ENCODE data around the gene TEDC1.

Gene TEDC1

DNA sequence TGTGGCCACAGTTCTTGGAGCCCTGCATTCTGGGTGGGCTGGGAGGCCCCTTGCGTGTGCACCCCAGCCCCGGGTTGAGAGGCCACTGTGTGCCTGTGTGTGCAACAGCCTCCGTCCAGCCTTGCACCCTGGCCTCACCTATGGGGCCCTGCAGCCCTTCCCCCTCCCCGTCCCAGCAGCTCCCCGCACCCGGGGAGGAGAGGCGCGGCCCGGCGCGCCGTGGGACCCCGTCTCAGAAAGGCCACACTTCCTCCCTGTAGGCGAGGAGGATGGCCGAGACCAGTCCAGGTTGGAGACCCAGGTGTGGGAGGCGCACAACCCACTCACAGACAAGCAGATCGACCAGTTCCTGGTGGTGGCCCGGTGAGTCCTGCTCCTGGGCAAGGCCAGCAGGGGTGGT is 33.0 kb upstream of the TEDC1 start:
- no peak for DNase-seq

DNA sequence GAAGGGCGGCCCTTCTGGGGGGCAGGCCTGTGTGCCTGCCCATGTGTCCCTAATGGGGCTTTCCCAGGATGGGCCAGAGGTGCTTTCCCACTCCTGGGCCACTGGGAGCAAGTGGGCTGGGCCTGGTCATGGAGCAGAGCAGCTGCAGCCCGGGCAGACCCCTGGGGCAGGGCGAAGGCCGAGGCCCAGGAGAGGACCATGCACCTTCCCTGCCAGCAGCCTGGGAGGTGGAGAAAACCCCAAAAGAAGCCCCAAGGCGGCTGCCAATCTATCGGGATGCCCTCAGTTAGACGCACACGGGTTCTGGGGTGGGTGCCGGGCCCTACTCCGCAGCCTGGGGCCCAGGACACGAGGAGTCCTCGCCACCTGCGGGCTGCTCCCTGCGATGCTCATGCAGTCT is 32.5 kb upstream of the TEDC1 start:
- no peak for DNase-seq

DNA sequence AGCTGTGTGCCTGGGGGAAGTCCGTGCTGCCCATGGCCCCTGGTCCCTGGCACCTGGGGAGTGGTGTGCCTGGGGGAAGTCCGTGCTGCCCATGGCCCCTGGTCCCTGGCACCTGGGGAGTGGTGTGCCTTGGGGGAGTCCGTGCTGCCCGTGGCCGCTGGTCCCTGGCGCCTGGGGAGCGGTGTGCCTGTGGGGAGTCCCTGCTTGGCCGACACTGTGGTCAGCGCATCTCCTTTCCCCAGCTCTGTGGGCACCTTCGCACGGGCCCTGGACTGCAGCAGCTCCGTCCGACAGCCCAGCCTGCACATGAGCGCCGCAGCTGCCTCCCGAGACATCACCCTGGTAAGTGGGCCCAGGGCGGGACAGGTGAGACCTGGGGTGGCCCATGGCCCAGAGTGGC is 30.9 kb upstream of the TEDC1 start:
- DNase-seq = no peak

DNA sequence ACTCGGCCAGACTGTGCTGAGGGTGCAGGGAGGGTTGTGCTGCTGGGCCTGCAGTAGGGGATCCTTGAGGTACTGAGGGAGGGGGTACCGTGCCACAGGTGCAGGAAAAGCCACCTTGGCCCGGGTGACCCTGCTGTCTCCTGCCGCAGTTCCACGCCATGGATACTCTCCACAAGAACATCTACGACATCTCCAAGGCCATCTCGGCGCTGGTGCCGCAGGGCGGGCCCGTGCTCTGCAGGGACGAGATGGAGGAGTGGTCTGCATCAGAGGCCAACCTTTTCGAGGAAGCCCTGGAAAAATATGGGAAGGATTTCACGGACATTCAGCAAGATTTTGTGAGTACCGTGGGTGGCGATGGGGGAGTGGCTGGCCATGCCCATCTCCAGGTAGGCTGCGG is 30.4 kb upstream of the TEDC1 start:
- no peak for DNase-seq

DNA sequence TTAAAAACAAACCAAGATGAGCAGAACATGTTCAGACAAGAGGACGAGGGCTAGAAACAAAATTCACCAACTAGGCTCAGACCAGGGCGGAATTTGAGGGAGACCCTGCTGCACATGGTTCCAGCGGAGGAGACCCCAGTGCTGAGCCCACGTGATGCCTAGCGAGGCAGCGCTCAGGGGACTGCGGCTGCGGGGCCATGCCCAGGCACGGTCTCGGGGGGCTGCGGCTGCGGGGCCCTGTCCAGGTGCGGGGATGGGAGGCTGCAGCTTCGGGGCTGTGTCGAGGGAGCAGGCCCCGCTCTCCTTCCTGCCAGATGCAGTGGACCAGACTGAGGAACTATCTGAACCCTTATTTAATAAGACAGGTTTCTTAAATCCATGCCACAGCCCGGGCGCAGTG is 29.1 kb upstream of the TEDC1 start:
- no peak for DNase-seq

DNA sequence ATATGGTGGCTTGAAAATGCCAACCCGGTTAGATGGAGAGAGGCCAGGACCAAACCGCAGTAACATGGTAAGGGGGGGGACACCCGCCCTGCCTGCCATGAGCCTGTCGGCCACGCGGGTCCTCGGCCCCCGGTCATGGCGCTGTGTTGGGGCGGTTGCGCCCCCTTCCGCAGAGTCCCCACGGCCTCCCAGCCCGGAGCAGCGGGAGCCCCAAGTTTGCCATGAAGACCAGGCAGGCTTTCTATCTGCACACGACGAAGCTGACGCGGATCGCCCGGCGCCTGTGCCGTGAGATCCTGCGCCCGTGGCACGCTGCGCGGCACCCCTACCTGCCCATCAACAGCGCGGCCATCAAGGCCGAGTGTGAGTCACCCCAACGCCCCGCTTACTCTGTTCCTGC is 26.5 kb upstream of the TEDC1 start:
- DNase-seq = no peak

DNA sequence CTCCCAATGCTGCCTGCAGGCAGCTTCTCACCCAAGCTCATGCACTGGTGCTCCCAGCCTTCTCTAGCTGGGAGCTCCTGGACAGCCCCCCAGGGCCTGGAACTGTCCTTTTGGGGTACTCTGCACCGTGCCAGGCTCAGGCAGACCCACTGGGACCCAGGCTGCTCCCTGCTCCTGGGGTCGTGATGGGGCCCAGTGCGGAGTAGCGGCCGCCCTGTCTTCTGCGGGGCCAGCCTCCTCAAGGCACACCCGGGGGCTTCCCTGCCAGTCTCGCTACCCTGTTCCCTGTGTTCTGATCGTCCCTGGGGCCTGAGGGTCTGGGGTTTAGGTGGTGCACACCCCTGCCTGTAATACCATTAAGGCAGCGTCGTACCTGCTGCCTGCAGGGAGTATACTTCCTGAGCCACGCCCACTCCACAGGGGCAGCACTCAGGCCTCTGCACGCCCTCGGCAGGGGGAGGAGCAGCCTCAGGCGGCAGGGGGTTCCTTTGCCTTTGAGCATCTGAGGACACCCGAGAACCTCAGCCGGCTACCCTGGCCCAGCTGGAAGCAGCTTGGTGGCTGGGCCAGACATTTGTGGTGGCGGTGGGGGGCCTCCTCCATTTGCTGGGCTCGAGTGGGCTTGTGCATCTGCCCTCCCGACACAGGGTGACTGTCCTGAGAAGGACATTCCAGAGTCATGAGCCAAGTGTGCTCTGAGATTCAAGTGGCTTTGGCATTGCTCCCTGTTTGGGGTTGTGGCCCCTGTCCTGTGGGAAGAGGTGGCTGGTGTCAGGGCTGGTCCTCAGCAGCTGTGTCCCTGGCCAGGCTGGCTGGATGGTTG is 25.6 kb upstream of the TEDC1 start:
- no peak for DNase-seq

DNA sequence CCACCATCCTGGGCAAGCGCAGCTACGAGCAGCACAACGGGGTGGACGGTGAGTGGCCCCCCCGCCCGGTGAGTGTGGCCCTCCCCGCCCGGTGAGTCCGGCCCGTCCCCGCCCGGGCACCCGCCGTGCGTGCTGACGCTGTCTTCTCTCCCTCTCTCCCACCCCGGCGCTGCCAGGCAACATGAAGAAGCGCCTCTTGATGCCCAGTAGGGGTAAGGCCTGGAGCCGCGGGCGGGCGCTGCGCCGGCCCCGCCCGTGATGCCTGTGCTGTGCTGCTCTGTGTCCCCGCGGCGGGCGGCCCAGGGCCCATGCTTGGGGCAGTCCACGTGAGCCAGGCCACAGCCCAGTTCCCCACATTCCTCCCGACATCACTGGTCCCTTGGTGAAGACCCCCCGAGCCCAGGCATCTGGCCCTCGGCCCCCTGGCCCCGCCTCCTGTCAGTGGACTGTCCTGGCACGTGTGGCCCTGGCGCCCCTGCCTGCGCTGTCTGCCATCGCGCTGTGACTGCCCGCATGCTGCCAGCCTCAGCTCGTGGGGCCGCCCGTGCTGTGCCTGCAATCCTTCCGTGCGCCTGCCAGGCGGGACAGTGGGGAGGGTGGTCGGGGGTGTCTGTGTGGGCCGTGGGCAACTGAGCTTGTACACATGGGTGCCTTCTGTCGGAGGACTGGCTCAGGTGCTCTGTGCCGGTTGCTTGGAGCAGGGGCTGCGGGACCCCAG is 24.4 kb upstream of the TEDC1 start:
- no peak for DNase-seq

DNA sequence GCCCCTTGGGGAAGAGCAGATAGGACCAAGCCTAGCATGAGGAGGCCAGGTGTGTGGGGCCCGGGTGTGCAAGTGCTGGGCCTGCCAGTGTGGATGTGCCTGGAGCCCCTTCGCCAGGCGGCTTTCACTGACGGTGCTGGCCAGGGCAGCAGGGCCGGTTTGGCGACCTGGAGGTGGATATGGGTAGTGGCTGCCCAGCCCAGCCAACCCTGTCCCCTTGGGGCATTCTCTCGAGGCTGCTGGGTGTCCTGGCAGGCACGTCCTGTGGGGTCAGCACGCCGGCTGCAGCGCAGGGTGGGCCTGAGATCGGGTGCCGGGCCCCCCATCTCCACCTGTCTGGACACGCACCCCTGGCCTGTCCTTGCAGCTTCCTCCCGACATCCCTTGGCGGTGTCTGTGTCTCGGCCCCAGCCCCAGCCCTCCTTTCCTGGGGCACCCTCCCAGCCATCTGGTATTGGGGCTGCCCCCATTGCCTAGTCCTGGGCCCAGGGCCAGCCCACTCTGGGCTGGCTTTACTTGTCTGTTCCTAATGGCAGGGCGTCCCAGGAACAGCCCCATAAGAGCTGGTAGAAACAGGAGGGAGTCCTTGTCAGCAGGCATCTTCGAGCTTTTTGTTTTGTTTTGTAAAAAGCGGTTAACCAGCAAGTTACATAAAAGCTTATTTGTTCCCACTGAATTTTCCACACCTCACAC is 23.7 kb upstream of the TEDC1 start:
- DNase-seq = no peak

DNA sequence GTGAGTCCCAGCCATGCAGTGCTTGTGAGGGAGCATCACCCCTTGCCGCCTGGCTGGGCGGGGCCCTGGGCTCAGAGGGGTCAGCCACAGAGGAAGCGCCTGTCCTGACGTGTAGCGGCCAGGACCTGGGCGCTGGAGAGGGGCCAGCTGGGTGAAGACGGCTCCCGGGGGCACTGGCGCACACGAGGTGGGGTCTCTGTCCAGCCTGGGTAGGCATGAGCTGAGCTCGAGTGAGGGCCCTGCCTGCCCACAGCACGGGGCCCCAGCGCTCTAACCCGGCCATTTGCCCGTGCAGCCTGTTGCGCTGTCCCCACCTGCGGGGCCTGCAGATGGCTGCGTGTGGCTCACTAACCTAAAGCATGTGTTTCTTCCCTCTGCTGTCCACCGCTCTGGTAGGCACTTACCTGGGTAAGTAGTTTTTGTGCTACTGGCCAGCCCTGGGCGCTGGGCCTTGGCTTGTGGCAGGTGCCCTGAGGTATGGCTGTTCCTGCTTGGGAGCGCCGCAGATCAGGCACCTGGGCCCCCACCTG is 23.0 kb upstream of the TEDC1 start:
- no peak for DNase-seq

DNA sequence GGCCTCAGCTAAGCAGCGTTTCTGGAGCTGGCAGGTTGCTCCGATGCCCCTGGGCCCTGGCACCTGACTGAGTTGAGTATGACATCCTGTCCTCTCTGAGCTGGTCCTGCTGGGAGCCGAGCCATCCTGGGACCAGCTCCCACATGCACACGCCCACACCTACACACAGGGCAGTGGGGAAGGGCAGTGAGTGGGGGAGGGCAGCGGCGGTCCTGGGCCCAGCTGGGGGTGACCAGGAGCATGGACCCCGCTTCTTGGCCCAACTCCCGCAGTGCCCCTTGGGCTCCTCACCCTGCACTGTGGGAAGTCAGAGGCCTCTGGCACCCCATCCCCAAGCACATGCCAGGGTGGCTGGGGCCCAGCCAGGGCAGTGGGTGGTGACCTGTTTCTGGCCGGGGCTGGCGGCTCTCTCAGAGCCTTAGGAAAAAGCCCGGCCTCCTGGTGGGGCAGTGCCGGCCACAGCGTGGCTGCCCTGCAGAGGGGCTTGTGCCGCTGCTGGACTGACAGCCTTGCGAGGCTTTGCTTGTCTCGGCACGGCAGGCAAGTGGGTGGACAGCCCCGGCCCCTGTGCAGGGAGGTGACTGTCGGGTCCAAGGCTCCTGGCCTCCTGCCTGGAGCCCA is 22.3 kb upstream of the TEDC1 start:
- no peak for DNase-seq

DNA sequence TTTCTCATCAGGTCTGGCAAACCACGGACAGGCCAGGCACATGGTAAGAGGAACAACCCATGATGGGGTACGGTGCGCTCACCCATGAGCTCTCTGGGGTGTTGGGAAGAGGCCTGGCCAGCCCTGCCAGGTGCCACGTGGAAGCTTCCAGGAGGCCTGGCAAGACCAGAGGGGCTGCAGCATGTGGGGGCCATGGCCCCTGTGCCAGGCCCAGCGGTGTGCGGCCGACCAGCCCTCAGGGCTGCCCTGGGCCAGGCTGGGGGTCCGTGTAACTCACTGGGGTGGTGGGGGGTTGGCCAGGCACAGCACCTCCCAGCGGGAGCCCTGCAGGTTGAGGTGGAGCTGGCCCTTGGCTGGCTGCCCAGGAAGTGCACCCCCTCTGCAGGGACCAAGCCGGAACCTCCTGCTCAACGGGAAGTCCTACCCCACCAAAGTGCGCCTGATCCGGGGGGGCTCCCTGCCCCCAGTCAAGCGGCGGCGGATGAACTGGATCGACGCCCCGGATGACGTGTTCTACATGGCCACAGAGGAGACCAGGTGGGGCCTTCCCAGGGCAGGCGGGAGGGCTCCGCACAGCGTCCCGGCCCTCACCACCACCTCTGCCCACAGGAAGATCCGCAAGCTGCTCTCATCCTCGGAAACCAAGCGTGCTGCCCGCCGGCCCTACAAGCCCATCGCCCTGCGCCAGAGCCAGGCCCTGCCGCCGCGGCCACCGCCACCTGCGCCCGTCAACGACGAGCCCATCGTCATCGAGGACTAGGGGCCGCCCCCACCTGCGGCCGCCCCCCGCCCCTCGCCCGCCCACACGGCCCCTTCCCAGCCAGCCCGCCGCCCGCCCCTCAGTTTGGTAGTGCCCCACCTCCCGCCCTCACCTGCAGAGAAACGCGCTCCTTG is 21.3 kb upstream of the TEDC1 start:
- DNase-seq = no peak

DNA sequence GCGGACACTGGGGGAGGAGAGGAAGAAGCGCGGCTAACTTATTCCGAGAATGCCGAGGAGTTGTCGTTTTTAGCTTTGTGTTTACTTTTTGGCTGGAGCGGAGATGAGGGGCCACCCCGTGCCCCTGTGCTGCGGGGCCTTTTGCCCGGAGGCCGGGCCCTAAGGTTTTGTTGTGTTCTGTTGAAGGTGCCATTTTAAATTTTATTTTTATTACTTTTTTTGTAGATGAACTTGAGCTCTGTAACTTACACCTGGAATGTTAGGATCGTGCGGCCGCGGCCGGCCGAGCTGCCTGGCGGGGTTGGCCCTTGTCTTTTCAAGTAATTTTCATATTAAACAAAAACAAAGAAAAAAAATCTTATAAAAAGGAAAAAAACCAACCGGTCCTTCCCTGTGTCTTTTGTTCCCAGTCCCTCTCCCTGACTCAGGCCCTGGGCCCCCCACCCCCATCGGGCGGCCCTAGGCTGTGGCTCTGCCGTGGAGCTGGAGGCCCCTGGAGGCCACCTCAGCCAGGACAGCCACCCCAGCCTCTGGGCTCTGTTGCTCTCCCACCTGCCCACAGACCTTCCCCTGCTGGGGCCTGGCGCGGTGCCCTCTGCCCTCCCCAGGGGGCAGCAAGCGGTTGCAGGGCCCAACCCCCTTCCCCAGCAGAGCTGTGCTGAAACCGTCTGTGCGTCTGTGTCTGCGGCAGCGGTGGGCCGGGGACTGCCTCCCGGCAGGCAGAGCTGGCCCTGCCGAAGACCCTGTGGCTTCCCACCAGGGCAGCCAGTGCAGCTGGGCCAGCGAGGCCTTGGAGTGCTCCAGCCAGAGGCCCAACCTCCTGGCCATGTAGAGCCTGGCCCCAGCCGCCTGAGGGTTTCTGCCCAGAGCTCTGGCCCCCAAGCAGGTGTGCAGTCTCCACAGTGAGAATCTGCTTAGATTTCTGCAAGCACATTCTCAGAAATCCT is 20.4 kb upstream of the TEDC1 start:
- no peak for DNase-seq

DNA sequence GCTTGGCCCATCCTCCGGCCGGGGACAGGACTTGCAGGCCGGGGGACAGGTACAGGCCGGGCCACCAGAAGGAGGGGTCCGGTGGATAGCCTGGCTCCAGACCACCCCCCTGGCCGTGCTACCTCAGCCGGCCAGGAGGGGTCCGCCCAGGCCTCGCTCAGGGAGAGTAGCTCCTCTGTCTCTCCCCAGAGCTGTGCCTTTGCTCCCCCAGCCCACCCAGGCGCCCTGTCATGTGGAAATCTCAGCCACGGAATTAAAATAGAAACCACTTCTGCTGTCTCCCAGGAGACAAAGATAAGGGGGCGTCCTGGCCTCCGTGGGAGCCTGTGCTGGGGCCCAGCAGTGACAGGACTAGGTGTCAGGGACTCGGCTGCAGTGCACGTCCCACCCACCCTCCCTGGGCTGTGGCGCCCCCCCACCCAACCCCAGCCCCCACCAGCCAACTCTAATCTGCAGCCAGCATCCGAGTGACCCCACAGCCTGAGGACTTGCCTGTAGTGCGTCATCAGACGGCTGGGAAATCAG is 19.7 kb upstream of the TEDC1 start:
- DNase-seq = no peak

DNA sequence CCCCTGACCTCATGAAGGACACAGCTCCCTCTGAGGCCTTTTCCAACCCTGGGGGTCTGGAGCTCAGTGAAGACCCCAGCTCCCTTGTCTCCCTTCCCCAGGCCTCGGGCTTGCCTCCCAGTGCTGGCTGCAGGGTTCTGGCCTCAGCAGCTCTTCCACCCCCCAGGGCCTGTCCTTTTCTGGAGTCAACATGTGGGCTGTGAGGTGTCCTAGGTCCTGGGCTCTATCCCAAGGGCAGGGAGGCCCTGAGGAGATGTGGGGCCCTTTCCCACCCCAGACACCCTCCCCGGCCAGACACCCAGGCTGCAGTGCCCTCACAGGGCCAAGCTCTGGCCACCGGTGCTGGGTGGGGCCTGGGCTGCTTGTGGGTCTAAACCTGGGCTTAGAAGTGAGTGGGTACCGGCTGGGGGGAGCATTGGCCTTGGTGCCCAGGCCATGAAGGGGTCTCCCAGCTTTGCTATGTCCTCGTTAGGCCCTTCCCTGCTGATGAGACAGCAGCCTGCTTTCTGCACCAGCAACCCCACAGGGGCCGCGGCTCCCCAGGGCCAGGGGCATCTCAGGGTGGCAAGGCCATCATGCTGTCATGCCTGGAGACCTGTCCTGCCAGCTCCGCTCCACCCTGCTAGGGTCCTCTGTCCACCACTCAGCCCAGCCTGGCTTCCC is 19.1 kb upstream of the TEDC1 start:
- no peak for DNase-seq

DNA sequence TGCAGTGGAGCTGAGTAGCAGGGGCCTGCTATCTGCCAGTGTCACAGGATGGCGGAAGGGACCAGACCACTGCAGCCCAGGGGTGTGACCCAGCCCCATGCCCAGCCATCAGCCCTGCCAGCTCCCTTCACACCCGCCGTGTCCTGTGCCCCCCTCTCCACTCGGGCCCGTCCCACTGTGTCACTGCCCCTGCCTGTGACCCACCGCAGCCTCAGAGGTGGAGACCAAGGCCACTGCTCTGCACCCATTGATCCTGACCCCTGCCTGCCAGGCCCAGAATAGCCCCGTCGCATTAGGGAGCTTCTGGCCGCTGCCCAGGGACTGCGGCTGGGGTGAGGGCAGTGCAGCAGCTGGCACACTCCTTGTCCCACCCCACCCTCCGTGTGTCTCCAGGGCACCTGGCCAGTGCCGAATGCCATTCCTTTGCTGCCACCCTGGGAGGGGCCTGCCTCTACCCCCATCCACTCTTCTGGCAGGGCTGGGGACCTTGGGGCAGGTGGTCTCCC is 18.5 kb upstream of the TEDC1 start:
- DNase-seq = no peak

DNA sequence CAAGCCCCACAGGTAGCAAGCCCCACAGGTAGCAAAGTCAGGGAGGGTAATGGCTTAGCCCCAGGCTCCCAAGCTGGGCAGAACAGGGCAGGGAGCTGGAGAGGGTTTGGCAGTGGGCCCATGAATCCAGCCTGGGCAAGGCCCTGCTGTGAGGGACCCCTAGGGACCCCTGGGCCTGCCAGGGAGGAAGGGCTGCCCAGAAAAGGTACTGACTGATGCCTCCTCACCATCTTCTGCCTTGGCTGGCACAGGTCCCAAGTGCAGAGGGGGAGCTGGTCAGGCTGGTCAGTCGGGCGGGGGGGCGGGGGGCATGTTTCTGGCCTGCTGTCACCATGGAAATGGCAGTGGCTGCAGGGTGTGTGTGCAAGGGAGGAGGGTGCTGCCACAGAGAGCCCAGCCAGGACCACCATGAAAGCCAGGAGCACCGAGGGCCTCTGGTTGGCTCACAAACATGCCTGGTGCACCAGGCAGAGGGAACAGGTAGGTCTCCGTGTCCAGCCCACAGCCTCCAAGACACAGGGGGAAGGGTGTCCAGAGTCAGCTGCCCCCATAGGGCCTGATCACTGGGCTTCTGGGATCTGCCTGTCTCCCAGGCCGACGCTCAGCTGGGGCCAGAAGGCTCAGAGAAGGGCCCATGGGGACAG is 17.9 kb upstream of the TEDC1 start:
- no peak for DNase-seq

DNA sequence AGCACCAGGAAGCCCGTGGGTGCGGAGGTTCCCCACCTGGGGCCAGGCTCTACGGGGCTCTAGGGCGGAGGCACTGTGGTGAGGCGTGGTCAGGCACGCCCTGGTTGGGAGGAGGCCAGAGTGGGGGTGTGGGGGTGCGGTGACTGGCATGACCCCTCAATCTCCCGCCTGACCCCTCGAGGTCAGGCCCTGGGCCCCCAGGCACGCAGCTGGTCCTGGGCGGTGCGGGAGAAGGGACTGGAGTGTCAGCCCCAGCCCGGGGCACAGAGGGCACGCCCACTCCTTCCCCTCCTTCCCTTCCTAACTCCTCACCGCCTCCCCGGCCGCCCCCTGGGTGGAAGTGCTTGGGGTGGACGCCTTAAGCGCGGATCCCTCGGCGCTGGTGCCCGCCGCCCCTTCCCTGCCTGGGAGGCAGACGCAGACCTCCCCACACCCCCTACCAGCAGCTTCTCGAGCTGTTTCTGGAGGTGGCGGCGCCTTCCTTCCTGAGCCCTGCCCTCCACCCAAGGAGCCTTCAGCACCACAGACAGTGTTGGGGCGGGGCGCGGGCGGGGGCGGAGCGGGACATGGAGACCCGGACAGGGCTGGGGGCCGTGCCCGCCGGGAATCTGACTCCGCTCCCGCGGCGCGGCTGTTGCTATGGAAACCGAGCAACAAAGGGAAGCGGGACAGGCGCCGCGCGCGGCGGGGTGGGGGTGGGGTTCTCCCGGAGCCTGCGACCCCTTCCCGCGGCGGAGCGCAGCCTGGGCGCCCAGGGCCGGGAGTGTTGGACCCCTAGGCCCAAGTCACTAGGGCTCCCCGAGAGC is 17.2 kb upstream of the TEDC1 start:
- DNase-seq = no peak
